Activated T-cell treated with anti-CD3 and anti-CD28 coated beads, Interleukin-2, amount 50 U/mL, for 1 hour (primary cell): Measurements from ENCODE around the gene CHFR.
"Not testable (repeated sequence)": the region's sequence is repeated elsewhere in the genome, so short reads cannot be mapped to it uniquely, and the experiment has no call there.

Experiments
- DNase-seq: peaks from one replicate; pipeline ENCODE4 v3.0.0-alpha.2; 2020

Gene CHFR

GRCh38 chr12:132807295-132808092 lies 79.9 kb downstream of the CHFR start:
- DNase-seq = no peak

GRCh38 chr12:132806857-132807256 lies 80.5 kb downstream of the CHFR start:
- peak; percentile 27 for DNase-seq

- no peak for DNase-seq
Measured at GRCh38 chr12:132804426-132804861, 83.0 kb downstream of the CHFR start.

GRCh38 chr12:132803888-132804287 lies 83.5 kb downstream of the CHFR start:
- DNase-seq = no peak

GRCh38 chr12:132803125-132803524 lies 84.3 kb downstream of the CHFR start:
- DNase-seq = no peak

- no peak for DNase-seq
Measured at GRCh38 chr12:132801741-132802140, 85.7 kb downstream of the CHFR start.

- DNase-seq = no peak
Measured at GRCh38 chr12:132798836-132799235, 88.6 kb downstream of the CHFR start.

- no peak for DNase-seq
Measured at GRCh38 chr12:132797820-132798570, 89.4 kb downstream of the CHFR start.

- DNase-seq = no peak
Measured at GRCh38 chr12:132795847-132796246, 91.6 kb downstream of the CHFR start.

- not testable (repeated sequence) for DNase-seq
Measured at GRCh38 chr12:132791940-132792339, 95.5 kb downstream of the CHFR start.

- no peak for DNase-seq
Measured at GRCh38 chr12:132789099-132789471, 98.3 kb downstream of the CHFR start.

GRCh38 chr12:132788375-132789098 lies 98.9 kb downstream of the CHFR start:
- DNase-seq = no peak

- DNase-seq = no peak
Measured at GRCh38 chr12:132787877-132788276, 99.5 kb downstream of the CHFR start.

GRCh38 chr12:132786192-132786591 lies 101.2 kb downstream of the CHFR start:
- no peak for DNase-seq

- DNase-seq = no peak
Measured at GRCh38 chr12:132784580-132784979, 102.8 kb downstream of the CHFR start.

GRCh38 chr12:132783917-132784531 lies 103.4 kb downstream of the CHFR start:
- no peak for DNase-seq
